Prostate gland (tissue), 2 donors: Measurements from ENCODE around the gene CCL13.

ENCODE experiments used
- CTCF ChIP-seq, 4 experiments: fragments of 200-600 bp in 2 of 4; fragments of 450-650 bp in 2 of 4; sonication (generic) in 2 of 4; IDR thresholded peaks; 1 replicate in 3 of 4; 2 replicates in 1 of 4; pipeline ENCODE4 v1.5.1; 2016 to 2019; ENCODE audit warnings: antibody characterized with exemption in 4 of 4, mild to moderate bottlenecking in 2 of 4, moderate library complexity in 2 of 4
- POLR2AphosphoS5 ChIP-seq: sonication (generic); formaldehyde crosslinking; IDR thresholded peaks from one replicate; pipeline ENCODE4 v1.6.1; 2017; ENCODE audit warnings: antibody characterized with exemption

GRCh38 chr17:34363183-34363661 is 6.9 kb downstream of the CCL13 start, which contains the start of gene CCL1:
- no peak for TF ChIP-seq CTCF (IDR thresholded peaks at IDR 0.05)
- no peak for TF ChIP-seq POLR2AphosphoS5
